GM12873 (cell line): ENCODE data around the gene CLDN7.

Experiments used
- CTCF ChIP-seq: IDR thresholded peaks from 2 replicates; pipeline ENCODE4 v1.5.1; 2012; ENCODE audit warnings: low read depth, mild to moderate bottlenecking, moderate library complexity, low read length, control low read depth; ENCODE audit not compliant: insufficient read depth; ENCODE audit errors: missing control alignments

CLDN7 gene

DNA sequence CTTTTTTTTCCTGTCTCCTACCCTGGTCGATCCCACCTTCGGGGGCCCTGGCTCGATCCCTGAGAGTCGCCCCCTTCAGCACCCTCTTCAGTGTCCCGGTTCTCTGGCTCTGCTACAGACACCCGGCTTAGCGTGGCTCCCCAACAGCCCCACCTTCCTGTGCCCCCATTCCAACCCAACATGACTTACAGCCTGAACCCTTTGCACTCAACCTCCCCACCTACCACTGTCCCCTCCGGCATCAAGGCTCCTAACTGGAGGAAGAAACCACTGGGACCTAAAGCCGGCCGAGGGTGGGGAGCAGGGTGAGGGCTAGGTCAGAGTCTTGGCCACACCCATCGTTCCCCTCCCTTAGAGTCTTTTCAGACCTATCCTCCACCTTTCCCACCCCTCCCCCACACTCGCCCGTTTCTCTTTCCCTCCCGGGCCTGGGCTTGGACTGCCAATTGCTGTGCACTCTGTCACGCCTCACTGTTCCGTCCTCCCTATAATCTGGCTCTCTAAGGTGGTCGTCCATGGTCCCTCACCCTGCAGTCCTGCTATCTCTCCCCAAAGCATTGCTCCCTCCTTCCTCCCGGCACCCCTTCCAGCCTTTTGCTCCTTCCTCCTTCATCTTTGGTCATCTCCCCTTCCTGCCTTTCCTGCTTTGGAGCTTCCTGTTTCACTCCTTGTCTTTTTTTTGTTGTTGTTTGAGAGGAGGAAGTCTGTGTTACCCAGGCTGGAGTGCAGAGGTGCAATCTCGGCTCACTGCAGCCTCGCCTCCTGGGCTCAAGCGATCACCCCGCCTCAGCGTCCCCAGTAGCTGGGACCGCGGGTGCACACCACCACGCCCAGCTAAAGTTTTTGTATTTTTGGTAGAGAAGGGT, 890 bp upstream of the CLDN7 start:
- TF ChIP-seq CTCF, result no peak

GRCh38 chr17:7261379-7262191, 693 bp downstream of the CLDN7 start:
- no peak for TF ChIP-seq CTCF

GRCh38 chr17:7260651-7261378, 1.5 kb downstream of the CLDN7 start:
- TF ChIP-seq CTCF, result no peak

DNA sequence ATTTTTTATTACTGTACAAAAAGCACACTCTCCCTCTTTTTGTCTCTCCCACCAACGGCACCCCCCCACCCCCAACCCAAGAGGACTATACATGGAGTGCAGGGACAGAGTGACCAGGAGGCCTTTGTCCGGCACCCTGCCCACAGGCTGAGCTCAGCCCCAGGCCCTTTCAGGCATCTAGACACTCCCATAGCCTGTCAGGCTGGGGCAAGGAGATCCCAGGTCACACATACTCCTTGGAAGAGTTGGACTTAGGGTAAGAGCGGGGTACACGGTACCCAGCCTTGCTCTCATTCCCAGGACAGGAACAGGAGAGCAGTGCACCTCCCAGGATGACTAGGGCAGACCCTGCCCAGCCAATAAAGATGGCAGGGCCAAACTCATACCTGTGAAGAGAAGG, 2.1 kb downstream of the CLDN7 start:
- TF ChIP-seq CTCF, result no peak

GRCh38 chr17:7259555-7259889, 2.8 kb downstream of the CLDN7 start:
- TF ChIP-seq CTCF, result no peak

DNA sequence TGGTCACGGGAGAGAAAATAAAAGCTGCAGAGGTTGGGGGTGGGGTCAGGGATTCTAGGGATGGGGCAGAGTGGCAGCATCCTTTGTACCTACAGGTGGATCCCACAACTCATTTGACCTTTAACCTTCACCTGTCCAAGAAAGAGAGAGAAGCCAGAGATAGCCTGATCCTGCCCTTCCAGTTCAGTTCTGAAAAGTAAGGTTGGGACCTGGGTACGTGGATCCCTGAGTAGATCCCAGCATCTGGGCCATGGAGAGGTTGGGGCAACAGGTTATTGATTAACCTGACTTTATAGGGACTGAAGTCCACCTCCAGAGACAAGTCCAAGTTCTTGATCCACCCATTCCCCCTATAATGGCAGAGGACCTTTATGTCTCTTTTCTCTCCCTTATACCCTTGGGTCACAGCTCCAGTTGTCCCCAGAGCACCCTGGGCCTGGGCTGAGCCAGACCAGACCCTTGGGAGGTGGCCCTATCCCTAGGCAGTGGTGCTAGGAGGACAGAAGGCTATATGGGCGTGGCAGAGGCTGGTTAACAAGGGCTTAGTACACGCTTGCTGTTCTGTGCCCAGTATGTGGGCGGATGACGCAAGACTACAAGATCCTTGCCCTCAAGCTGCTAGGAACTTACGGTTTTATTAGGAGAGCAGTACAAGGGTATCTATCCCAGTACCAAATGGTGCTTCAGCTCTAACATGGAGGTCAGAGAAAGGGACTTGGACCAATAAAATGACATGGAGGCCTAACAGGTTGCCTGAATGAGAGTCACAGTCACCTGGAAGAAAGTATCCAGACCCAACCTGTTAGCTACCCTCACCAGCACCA, 3.3 kb downstream of the CLDN7 start:
- no peak for TF ChIP-seq CTCF
